ENCODE data around the gene SUMO3.

SUMO3 gene

GRCh38 chr21:44758781-44759627 lies 58.9 kb downstream of the SUMO3 start:
- DNase-seq, result no peak

- no peak for DNase-seq
Observed at GRCh38 chr21:44758141-44758561, 59.7 kb downstream of the SUMO3 start.

- no peak for DNase-seq
Observed at GRCh38 chr21:44757731-44758130, 60.1 kb downstream of the SUMO3 start.

GRCh38 chr21:44756423-44757185 lies 61.3 kb downstream of the SUMO3 start:
- no peak for DNase-seq
